ENCODE results near the gene CGN. TPM values are rescaled to one million over a fixed set of nuclear protein-coding genes. Genes with fewer than 3 reads are reported as not detected.

Gene CGN
- total RNA-seq, 1 experiment from 2014 or later: 147 TPM

DNA sequence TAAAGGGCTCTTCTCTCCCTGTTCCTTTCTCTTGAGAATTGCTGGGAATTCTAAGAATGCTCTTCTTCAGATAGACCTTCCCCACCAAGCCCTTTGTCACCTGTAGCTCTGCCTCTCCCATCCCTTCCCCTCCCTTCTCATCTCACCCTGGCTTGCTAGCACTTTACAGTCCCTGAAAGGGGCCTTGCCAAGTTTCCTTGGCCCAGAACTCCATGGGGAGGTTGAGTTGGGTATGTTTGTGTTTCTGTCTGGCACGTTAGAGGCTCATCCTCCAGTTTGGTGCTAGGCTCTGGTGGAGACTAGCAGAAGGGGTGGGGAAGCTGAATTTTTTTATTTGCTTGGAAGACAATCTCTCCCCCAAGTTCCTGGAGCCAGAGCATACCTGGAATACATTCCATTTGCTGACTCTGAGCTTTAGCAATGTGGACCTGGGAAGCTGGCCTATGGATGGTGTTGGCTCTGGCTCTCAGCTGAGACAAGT, 4.9 kb downstream of the CGN start:
- Histone ChIP-seq H3K27me3 (replicated peaks; ENCODE audit: control insufficient read depth, insufficient read depth, low read length) (no peaks in the 10 kb centered on the region), H3K36me3 (ENCODE audit: control insufficient read depth, insufficient read depth, low read length) (peaks cover 3% of the 10 kb centered on the region), H3K4me1 (peaks cover 45% of the 10 kb centered on the region), H3K4me3 (ENCODE audit: low read depth, low read length) (no peak overlapping the region), H3K9me3 (no peaks in the 10 kb centered on the region)
- TF ChIP-seq, protein P1, sequence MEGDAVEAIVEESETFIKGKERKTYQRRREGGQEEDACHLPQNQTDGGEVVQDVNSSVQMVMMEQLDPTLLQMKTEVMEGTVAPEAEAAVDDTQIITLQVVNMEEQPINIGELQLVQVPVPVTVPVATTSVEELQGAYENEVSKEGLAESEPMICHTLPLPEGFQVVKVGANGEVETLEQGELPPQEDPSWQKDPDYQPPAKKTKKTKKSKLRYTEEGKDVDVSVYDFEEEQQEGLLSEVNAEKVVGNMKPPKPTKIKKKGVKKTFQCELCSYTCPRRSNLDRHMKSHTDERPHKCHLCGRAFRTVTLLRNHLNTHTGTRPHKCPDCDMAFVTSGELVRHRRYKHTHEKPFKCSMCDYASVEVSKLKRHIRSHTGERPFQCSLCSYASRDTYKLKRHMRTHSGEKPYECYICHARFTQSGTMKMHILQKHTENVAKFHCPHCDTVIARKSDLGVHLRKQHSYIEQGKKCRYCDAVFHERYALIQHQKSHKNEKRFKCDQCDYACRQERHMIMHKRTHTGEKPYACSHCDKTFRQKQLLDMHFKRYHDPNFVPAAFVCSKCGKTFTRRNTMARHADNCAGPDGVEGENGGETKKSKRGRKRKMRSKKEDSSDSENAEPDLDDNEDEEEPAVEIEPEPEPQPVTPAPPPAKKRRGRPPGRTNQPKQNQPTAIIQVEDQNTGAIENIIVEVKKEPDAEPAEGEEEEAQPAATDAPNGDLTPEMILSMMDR (IDR thresholded peaks at IDR 0.05; ENCODE audit: insufficient read depth in 1 of 2, low read depth in 1 of 2, low read length in 1 of 2, severe bottlenecking in 1 of 2, unreplicated experiment in 1 of 2): no peak
- Mint-ChIP-seq H3K27ac (ENCODE audit: unreplicated experiment) (peak overlapping the region; percentile 86), H3K4me1 (ENCODE audit: low read depth, unreplicated experiment) (peaks cover 38% of the 10 kb centered on the region), H3K27me3 (ENCODE audit: insufficient read depth, unreplicated experiment) (no peaks in the 10 kb centered on the region), H3K36me3 (ENCODE audit: insufficient read depth, unreplicated experiment) (peaks cover 83% of the 10 kb centered on the region), H3K4me3 (ENCODE audit: unreplicated experiment) (peak overlapping the region; percentile 64), H3K9me3 (ENCODE audit: unreplicated experiment) (no peaks in the 10 kb centered on the region)
- DNase-seq: peak; percentile 73 to 88
- no TSS peak for BruUV-seq (replicated peaks)
- ChIA-PET CTCF (interaction anchor here (0.5 kb wide), 1 partner anchor 72 kb away, joined by 4 read pairs; no protein-coding TSS in a partner anchor), POLR2A (interaction anchor here (0.8 to 1.0 kb wide), 3 partner anchors 24 to 91 kb away, joined by 4 to 12 read pairs (median 4); partner anchors contain the start of gene TUFT1)
- intact Hi-C loops (cut with micrococcal nuclease; ENCODE audit: unreplicated experiment): no loop called here

DNA sequence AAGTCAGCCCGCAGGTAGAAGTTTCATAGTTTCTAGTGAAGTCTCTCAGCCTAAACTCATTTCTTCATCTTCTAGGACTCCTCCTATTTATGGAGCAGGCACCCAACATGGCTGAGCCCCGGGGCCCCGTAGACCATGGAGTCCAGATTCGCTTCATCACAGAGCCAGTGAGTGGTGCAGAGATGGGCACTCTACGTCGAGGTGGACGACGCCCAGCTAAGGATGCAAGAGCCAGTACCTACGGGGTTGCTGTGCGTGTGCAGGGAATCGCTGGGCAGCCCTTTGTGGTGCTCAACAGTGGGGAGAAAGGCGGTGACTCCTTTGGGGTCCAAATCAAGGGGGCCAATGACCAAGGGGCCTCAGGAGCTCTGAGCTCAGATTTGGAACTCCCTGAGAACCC, 7.2 kb downstream of the CGN start:
- intact Hi-C loops (cut with micrococcal nuclease; ENCODE audit: unreplicated experiment): no loop called here
- Histone ChIP-seq H3K27me3 (replicated peaks; ENCODE audit: control insufficient read depth, insufficient read depth, low read length) (no peaks in the 10 kb centered on the region), H3K4me1 (peaks cover 45% of the 10 kb centered on the region), H3K9me3 (no peaks in the 10 kb centered on the region), H3K36me3 (ENCODE audit: control insufficient read depth, insufficient read depth, low read length) (peaks cover 6% of the 10 kb centered on the region), H3K4me3 (ENCODE audit: low read depth, low read length) (no peak overlapping the region)
- DNase-seq: no peak
- Mint-ChIP-seq H3K27ac (ENCODE audit: unreplicated experiment) (no peak overlapping the region), H3K27me3 (ENCODE audit: insufficient read depth, unreplicated experiment) (no peaks in the 10 kb centered on the region), H3K4me3 (ENCODE audit: unreplicated experiment) (no peak overlapping the region), H3K36me3 (ENCODE audit: insufficient read depth, unreplicated experiment) (peaks cover 97% of the 10 kb centered on the region), H3K4me1 (ENCODE audit: low read depth, unreplicated experiment) (peaks cover 32% of the 10 kb centered on the region), H3K9me3 (ENCODE audit: unreplicated experiment) (no peaks in the 10 kb centered on the region)
- POLR2A ChIA-PET: no interaction called here
- CTCF ChIA-PET: no interaction called here
- TF ChIP-seq, protein P1 (IDR thresholded peaks at IDR 0.05; ENCODE audit: insufficient read depth in 1 of 2, low read depth in 1 of 2, low read length in 1 of 2, severe bottlenecking in 1 of 2, unreplicated experiment in 1 of 2): no peak
- no TSS peak for BruUV-seq (replicated peaks)

DNA sequence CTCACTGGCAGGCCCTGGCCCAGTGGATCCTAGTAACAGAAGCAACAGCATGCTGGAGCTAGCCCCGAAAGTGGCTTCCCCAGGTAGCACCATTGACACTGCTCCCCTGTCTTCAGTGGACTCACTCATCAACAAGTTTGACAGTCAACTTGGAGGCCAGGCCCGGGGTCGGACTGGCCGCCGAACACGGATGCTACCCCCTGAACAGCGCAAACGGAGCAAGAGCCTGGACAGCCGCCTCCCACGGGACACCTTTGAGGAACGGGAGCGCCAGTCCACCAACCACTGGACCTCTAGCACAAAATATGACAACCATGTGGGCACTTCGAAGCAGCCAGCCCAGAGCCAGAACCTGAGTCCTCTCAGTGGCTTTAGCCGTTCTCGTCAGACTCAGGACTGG, 7.7 kb downstream of the CGN start:
- Mint-ChIP-seq H3K4me1 (ENCODE audit: low read depth, unreplicated experiment) (peaks cover 32% of the 10 kb centered on the region), H3K27ac (ENCODE audit: unreplicated experiment) (peak overlapping the region; percentile 35), H3K4me3 (ENCODE audit: unreplicated experiment) (no peak overlapping the region), H3K36me3 (ENCODE audit: insufficient read depth, unreplicated experiment) (peaks cover 98% of the 10 kb centered on the region), H3K27me3 (ENCODE audit: insufficient read depth, unreplicated experiment) (no peaks in the 10 kb centered on the region), H3K9me3 (ENCODE audit: unreplicated experiment) (no peaks in the 10 kb centered on the region)
- TF ChIP-seq, protein P1 (IDR thresholded peaks at IDR 0.05; ENCODE audit: insufficient read depth in 1 of 2, low read depth in 1 of 2, low read length in 1 of 2, severe bottlenecking in 1 of 2, unreplicated experiment in 1 of 2): no peak
- H3K27me3 ChIP-seq (replicated peaks; ENCODE audit: control insufficient read depth, insufficient read depth, low read length): no peaks in the 10 kb centered on the region
- no peak overlapping the region for H3K4me3 ChIP-seq (ENCODE audit: low read depth, low read length)
- H3K4me1 ChIP-seq: peaks cover 45% of the 10 kb centered on the region
- no TSS peak for BruUV-seq (replicated peaks)
- peaks cover 8% of the 10 kb centered on the region for H3K36me3 ChIP-seq (ENCODE audit: control insufficient read depth, insufficient read depth, low read length)
- DNase-seq: no peak
- CTCF ChIA-PET: no interaction called here
- H3K9me3 ChIP-seq: no peaks in the 10 kb centered on the region
- POLR2A ChIA-PET: no interaction called here
- intact Hi-C loops (cut with micrococcal nuclease; ENCODE audit: unreplicated experiment): no loop called here

All from Caco-2 (cell line).